Stomach (tissue), 4 donors: ENCODE results near the gene VDAC1.

Source experiments
- CTCF ChIP-seq, 7 experiments: fragments of 450-650 bp in 4 of 7; fragments of 200-600 bp in 3 of 7; sonication (generic) in 3 of 7; IDR thresholded peaks; one replicate each; pipeline ENCODE4 v1.5.1; 2016 to 2019; ENCODE audit warnings: antibody characterized with exemption in 7 of 7, control low read depth in 2 of 7, mild to moderate bottlenecking in 1 of 7
- EP300 ChIP-seq: sonication (generic); formaldehyde crosslinking; IDR thresholded peaks from one replicate; pipeline ENCODE4 v1.6.1; 2017; ENCODE audit warnings: antibody characterized with exemption
- POLR2A ChIP-seq, 4 donors: fragments of 450-650 bp; IDR thresholded peaks; one replicate each; pipeline ENCODE4 v1.6.1; 2016; ENCODE audit warnings: antibody characterized with exemption in 4 of 4, control low read depth in 2 of 4, mild to moderate bottlenecking in 1 of 4, moderate library complexity in 1 of 4
- POLR2AphosphoS5 ChIP-seq, 3 donors: sonication (generic); formaldehyde crosslinking; IDR thresholded peaks; one replicate each; pipeline ENCODE4 v1.6.1; 2016; ENCODE audit warnings: antibody characterized with exemption in 3 of 3

- TF ChIP-seq CTCF (IDR thresholded peaks at IDR 0.05) = no peak
- TF ChIP-seq POLR2A (IDR thresholded peaks at IDR 0.05) = no peak
- TF ChIP-seq POLR2AphosphoS5 (IDR thresholded peaks at IDR 0.05) = no peak
- no peak for TF ChIP-seq EP300
Measured at GRCh38 chr5:133948721-133949120, 56.1 kb downstream of the VDAC1 start.
